Erythroblast (primary cell): ENCODE measurements around the gene FAAP20.
"Not testable (repeated sequence)": the region's sequence is repeated elsewhere in the genome, so short reads cannot be mapped to it uniquely, and the experiment has no call there.

Source experiments
- GATA1 ChIP-seq: IDR thresholded peaks from 2 replicates; pipeline ENCODE4 v1.6.1; 2011; ENCODE audit warnings: low read depth, mild to moderate bottlenecking, control low read depth, low read length, moderate library complexity
- POLR2A ChIP-seq: IDR thresholded peaks from 2 replicates; pipeline ENCODE4 v1.6.1; 2011; ENCODE audit warnings: mild to moderate bottlenecking, low read length

DNA sequence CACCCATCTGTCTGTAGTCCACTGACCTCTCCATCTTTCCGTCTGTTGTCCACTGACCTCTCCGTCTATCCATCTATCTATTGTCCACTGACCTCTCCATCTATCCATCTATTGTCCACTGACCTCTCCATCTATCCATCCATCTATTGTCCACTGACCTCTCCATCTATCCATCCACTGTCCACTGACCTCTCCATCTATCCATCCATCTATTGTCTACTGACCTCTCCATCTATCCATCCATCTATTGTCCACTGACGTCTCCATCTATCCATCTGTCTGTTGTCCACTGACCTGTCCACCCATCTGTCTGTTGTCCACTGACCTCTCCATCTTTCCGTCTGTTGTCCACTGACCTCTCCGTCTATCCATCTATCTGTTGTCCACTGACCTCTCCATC lies 46.7 kb downstream of the FAAP20 start:
- not testable (repeated sequence) for TF ChIP-seq POLR2A, GATA1
